ENCODE results near the gene POLE4.

Gene POLE4

DNA sequence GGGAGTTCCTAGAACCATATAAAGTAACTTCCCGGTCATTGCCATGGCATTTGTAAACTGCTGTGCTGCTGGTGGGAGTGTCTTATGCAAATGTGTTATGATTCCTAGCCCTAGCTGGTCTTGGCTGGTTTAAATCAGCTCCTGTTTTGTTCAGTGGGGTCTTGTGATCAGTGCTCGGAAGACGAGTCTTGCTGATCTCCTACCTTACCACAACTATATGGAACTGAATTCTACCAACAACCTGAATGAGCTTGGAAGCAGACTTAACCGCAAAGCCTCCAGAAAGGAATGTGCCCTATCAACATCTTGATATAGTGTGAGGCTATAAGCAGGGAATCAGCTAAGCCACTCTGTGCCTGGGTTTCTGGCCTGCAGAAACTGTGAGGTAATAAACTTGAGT is 33.5 kb downstream of the POLE4 start:
- DNase-seq (ENCODE audit: low spot score) = no peak

DNA sequence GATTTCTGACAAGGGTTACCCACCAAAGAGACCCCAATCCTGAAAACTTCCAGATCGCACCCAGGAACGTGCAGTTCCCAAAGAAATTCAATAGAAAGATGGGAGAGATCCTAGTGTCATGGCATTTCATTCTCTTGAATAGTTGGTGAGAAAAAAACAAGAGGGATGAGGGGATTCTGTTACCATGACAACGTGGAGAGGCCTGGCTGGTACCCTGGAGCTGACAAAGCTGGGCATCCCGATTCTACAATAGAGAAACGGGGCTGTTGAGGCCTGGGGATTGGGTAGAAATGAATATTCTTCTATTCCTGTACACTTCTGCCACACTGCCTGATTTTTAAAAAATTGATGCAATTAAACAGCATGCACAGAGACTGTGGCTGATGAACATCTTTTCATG is 41.0 kb downstream of the POLE4 start:
- no peak for DNase-seq (ENCODE audit: low spot score)

DNA sequence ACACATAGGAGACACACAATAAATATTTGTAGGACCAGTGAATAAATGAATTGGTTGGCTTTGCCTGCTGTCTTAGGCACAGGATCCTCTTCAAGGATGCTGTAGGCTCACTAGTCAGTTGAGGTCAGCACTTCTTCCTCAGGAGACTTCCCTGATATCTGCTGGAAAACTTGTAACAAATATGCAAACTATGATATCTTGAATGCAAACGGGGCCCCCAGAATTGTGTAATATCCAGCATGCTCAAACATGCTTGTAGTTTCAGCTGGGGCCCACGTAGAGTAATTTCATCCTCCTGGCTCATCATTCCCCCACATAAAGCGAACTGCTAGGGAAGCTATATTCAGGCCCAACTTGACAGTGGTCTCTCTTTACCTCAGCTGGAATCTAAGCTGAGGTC is 43.6 kb downstream of the POLE4 start:
- no peak for DNase-seq (ENCODE audit: low spot score)

GRCh38 chr2:75003276-75003675 is 44.8 kb downstream of the POLE4 start:
- DNase-seq (ENCODE audit: low spot score) = no peak

GRCh38 chr2:75003773-75004172 is 45.3 kb downstream of the POLE4 start:
- no peak for DNase-seq (ENCODE audit: low spot score)

DNA sequence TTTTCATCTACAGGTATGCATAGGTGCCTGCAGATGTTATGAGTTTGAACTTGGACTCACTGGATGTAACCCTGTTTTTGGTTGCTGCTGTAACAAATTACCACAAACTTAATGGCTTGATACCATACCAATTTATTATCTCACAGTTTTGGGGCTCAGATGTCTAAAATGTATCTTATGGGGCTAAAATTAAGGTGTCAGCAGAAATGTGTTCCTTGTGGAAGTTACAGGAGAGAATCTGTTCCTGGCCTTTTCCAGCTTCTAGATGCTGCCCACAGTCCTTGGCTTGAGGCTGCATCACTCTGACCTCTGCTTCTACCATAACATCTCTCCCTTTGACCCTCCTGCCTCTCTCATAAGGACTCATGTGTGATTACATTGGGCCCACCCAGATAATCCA is 47.6 kb downstream of the POLE4 start:
- DNase-seq (ENCODE audit: low spot score) = no peak

DNA sequence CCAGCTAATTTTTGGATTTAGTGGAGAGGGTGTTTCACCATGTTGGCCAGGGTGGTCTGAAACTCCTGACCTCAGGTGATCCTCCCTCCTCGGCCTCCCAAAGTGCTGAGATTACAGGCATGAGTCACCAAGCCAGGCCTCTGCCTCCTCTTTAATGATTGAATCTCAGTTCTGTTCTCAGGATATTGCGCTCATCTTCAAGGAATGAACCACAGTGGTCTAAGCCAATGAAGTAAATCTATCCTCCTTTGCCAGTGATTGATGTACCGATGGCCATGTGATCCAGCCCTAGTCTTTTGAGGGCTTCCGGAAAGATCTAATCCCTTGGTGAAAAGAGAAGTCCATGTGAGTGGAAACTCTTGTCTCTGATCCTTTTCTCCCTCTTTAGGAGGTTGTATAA is 48.6 kb downstream of the POLE4 start:
- DNase-seq (ENCODE audit: low spot score) = no peak

DNA sequence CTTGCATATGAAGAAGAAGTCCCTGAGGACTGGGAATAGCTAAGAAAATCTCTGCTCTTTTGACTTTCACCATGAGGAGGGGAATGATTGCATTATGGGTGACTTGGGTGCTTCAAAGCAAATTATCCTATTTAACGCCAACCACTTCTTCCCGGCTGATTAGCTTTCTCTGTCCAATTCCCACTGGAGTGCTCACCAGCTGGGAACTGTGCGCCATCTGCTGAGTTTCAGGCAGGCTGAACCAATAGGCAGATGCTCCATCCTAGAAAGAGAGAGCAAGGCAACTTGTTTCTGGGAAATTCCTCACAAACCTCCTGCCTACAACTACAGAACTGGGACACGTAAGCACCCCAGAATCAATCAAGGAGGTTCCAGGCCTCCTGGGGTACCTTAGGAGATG is 49.4 kb downstream of the POLE4 start:
- DNase-seq (ENCODE audit: low spot score) = peak; percentile 68

- no peak for DNase-seq (ENCODE audit: low spot score)
These were observed 52.1 kb downstream of the POLE4 start for GRCh38 chr2:75010571-75010970.

GRCh38 chr2:75012080-75012479 is 53.6 kb downstream of the POLE4 start:
- no peak for DNase-seq (ENCODE audit: low spot score)

DNA sequence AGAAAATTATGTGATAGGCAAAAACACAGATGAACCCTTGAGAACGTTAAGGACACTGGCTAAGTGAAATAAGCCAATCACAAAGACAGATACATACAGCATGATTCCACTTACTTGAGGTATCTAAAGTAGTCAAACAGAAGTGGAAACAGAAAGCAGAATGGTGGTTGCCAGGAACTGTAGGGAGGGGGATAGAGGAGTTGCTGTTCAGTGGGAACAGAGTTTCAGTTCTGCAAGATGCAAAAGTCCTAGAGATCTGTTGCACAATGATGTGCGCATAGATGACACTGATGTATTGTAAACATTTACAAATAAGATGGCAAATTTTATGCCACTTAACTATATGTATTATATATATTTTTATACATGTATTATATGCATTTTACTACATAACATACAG is 59.7 kb downstream of the POLE4 start:
- peak; percentile 48 for DNase-seq (ENCODE audit: low spot score)
